HG03097 (cell line): Measurements from ENCODE around the gene UGT2B10.
"Not testable (repeated sequence)": the region's sequence is repeated elsewhere in the genome, so short reads cannot be mapped to it uniquely, and the experiment has no call there.

ENCODE experiments used
- ATAC-seq: cut with Tn5 transposase; IDR thresholded peaks from one replicate; pipeline ENCODE4 v1.9.1; 2021; ENCODE audit not compliant: unreplicated experiment, low FRiP score

UGT2B10 gene

GRCh38 chr4:68815617-68816409 is at the start of gene UGT2B10:
UGT2B10 (plus strand) TSS chr4:68815994; CDS start chr4:68816020, 26 bp downstream.
- ATAC-seq: not testable (repeated sequence)

GRCh38 chr4:68771836-68772235 is 44.0 kb upstream of the UGT2B10 start:
- not testable (repeated sequence) for ATAC-seq

- no peak for ATAC-seq
Measured at GRCh38 chr4:68773699-68774098, 42.1 kb upstream of the UGT2B10 start.

- no peak for ATAC-seq
Measured at GRCh38 chr4:68780232-68780631, 35.6 kb upstream of the UGT2B10 start.

- ATAC-seq: no peak
Measured at GRCh38 chr4:68797048-68797447, 18.7 kb upstream of the UGT2B10 start.

- ATAC-seq: no peak
Measured at GRCh38 chr4:68797618-68798017, 18.2 kb upstream of the UGT2B10 start.

GRCh38 chr4:68803013-68803412 is 12.8 kb upstream of the UGT2B10 start:
- ATAC-seq: no peak

GRCh38 chr4:68808060-68808459 is 7.7 kb upstream of the UGT2B10 start:
- ATAC-seq: no peak

GRCh38 chr4:68810919-68811318 is 4.9 kb upstream of the UGT2B10 start:
- no peak for ATAC-seq

- ATAC-seq: not testable (repeated sequence)
Measured at GRCh38 chr4:68816410-68817265, 844 bp downstream of the UGT2B10 start.

- no peak for ATAC-seq
Measured at GRCh38 chr4:68817386-68817785, 1.6 kb downstream of the UGT2B10 start.

GRCh38 chr4:68818030-68818462 is 2.3 kb downstream of the UGT2B10 start:
- not testable (repeated sequence) for ATAC-seq

- no peak for ATAC-seq
Measured at GRCh38 chr4:68831642-68832041, 15.8 kb downstream of the UGT2B10 start.

- ATAC-seq: no peak
Measured at GRCh38 chr4:68850293-68850692, 34.5 kb downstream of the UGT2B10 start.

GRCh38 chr4:68855771-68856170 is 40.0 kb downstream of the UGT2B10 start:
- no peak for ATAC-seq

GRCh38 chr4:68858039-68858438 is 42.2 kb downstream of the UGT2B10 start:
- no peak for ATAC-seq

GRCh38 chr4:68859655-68860054 is 43.9 kb downstream of the UGT2B10 start:
- no peak for ATAC-seq

GRCh38 chr4:68861057-68861456 is 45.3 kb downstream of the UGT2B10 start:
- no peak for ATAC-seq

GRCh38 chr4:68864438-68865187 is 48.8 kb downstream of the UGT2B10 start:
- no peak for ATAC-seq

GRCh38 chr4:68865188-68865638 is 49.4 kb downstream of the UGT2B10 start:
- ATAC-seq: no peak

- no peak for ATAC-seq
Measured at GRCh38 chr4:68865760-68866159, 50.0 kb downstream of the UGT2B10 start.
